ENCODE data around the gene NME3. TPM values are rescaled to one million over a fixed set of nuclear protein-coding genes. Genes with fewer than 3 reads are reported as not detected.

The NME3 gene
- total RNA-seq, 2 donors from 2014 or later = 68.1 to 165 TPM

GRCh38 chr16:1763521-1764511 lies 7.5 kb downstream of the NME3 start:
- no peak overlapping the region for H3K4me3 ChIP-seq
- no peaks in the 10 kb centered on the region for H3K9me3 ChIP-seq
- H3K27ac ChIP-seq = no peak overlapping the region
- no peaks in the 10 kb centered on the region for H3K27me3 ChIP-seq (replicated peaks; ENCODE audit: insufficient read depth)
- DNase-seq (ENCODE audit: low spot score) (no peak), ATAC-seq (ENCODE audit: insufficient number of reproducible peaks, low FRiP score, low read depth) (no peak)
- TF ChIP-seq CTCF (IDR thresholded peaks at IDR 0.05) = no peak
- peaks cover 69% of the 10 kb centered on the region for H3K36me3 ChIP-seq
- H3K4me1 ChIP-seq (ENCODE audit: control insufficient read depth in 1 of 2, low read depth in 2 of 2) = no peaks in the 10 kb centered on the region

- Histone ChIP-seq H3K4me3 (no peak overlapping the region), H3K36me3 (peaks cover 64% of the 10 kb centered on the region), H3K4me1 (ENCODE audit: control insufficient read depth in 1 of 2, low read depth in 2 of 2) (no peaks in the 10 kb centered on the region), H3K27ac (no peak overlapping the region), H3K9me3 (no peaks in the 10 kb centered on the region), H3K27me3 (replicated peaks; ENCODE audit: insufficient read depth) (no peaks in the 10 kb centered on the region)
- TF ChIP-seq CTCF (IDR thresholded peaks at IDR 0.05) = no peak
- ATAC-seq (ENCODE audit: insufficient number of reproducible peaks, low FRiP score, low read depth) (no peak), DNase-seq (ENCODE audit: low spot score) (no peak)
Measured at GRCh38 chr16:1762879-1763520, 8.3 kb downstream of the NME3 start.

- DNase-seq (ENCODE audit: low spot score) (no peak), ATAC-seq (ENCODE audit: insufficient number of reproducible peaks, low FRiP score, low read depth) (no peak)
- Histone ChIP-seq H3K4me3 (no peak overlapping the region), H3K36me3 (peaks cover 63% of the 10 kb centered on the region), H3K4me1 (ENCODE audit: control insufficient read depth in 1 of 2, low read depth in 2 of 2) (no peaks in the 10 kb centered on the region), H3K9me3 (no peaks in the 10 kb centered on the region), H3K27ac (no peak overlapping the region), H3K27me3 (replicated peaks; ENCODE audit: insufficient read depth) (no peaks in the 10 kb centered on the region)
- no peak for TF ChIP-seq CTCF (IDR thresholded peaks at IDR 0.05)
Measured at GRCh38 chr16:1762196-1762878, 9.0 kb downstream of the NME3 start.

- H3K36me3 ChIP-seq = peaks cover 61% of the 10 kb centered on the region
- no peak for ATAC-seq (ENCODE audit: insufficient number of reproducible peaks, low FRiP score, low read depth)
Measured at GRCh38 chr16:1761751-1762150, 9.6 kb downstream of the NME3 start.

More at GRCh38 chr16:1761751-1762150, 9.6 kb downstream of the NME3 start:
- H3K9me3 ChIP-seq = no peaks in the 10 kb centered on the region
- H3K27me3 ChIP-seq (replicated peaks; ENCODE audit: insufficient read depth) = no peaks in the 10 kb centered on the region
- no peak overlapping the region for H3K27ac ChIP-seq
- H3K4me1 ChIP-seq (ENCODE audit: control insufficient read depth in 1 of 2, low read depth in 2 of 2) = no peaks in the 10 kb centered on the region
- TF ChIP-seq CTCF (IDR thresholded peaks at IDR 0.05) = no peak
- DNase-seq (ENCODE audit: low spot score) = no peak
- H3K4me3 ChIP-seq = no peak overlapping the region
